ENCODE results near the gene NPAS3.

- TF ChIP-seq POLR2A (IDR thresholded peaks at IDR 0.05) (no peak), CTCF (IDR thresholded peaks at IDR 0.05) (no peak)
These were observed 39.2 kb downstream of the NPAS3 start for GRCh38 chr14:32977913-32978312.
